Fibroblast of pulmonary artery (primary cell): ENCODE results near the gene MEFV.

Source experiments
- DNase-seq: peaks from one replicate; pipeline ENCODE4 v3.0.0-alpha.2; 2010; ENCODE audit warnings: low read depth
- H3K4me3 ChIP-seq: replicated peaks from 2 replicates; pipeline ENCODE4 v1.5.1; 2011; ENCODE audit warnings: low read depth, mild to moderate bottlenecking, control low read depth, low read length, moderate library complexity
- TF ChIP-seq, protein P1 (sequence below): IDR thresholded peaks from 2 replicates; pipeline ENCODE4 v1.5.1; 2011; ENCODE audit warnings: mild to moderate bottlenecking, control low read depth, low read length, inconsistent platforms; ENCODE audit errors: missing control alignments

MEFV gene

DNA sequence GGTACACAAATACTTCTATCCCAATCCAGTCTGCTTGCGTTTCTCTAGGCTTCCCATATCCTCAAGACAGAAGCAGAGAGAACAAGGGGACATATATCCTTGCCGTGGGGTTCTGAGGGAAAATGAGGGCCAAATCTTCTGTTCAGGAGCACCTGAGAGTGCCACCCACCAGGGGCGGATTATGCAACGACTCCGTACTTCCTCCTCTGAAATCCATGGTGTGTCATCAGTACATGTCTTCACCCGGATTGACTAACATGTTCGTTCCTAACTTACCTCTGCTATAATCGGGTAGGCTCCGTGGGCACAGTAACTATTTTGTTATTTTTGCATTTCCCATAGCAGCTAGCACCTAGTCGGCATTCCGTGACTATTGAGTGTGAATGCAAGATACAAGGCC, 13.7 kb downstream of the MEFV start:
- DNase-seq, result no peak
- TF ChIP-seq, protein P1, sequence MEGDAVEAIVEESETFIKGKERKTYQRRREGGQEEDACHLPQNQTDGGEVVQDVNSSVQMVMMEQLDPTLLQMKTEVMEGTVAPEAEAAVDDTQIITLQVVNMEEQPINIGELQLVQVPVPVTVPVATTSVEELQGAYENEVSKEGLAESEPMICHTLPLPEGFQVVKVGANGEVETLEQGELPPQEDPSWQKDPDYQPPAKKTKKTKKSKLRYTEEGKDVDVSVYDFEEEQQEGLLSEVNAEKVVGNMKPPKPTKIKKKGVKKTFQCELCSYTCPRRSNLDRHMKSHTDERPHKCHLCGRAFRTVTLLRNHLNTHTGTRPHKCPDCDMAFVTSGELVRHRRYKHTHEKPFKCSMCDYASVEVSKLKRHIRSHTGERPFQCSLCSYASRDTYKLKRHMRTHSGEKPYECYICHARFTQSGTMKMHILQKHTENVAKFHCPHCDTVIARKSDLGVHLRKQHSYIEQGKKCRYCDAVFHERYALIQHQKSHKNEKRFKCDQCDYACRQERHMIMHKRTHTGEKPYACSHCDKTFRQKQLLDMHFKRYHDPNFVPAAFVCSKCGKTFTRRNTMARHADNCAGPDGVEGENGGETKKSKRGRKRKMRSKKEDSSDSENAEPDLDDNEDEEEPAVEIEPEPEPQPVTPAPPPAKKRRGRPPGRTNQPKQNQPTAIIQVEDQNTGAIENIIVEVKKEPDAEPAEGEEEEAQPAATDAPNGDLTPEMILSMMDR, result no peak
- no peak overlapping the region for H3K4me3 ChIP-seq

DNA sequence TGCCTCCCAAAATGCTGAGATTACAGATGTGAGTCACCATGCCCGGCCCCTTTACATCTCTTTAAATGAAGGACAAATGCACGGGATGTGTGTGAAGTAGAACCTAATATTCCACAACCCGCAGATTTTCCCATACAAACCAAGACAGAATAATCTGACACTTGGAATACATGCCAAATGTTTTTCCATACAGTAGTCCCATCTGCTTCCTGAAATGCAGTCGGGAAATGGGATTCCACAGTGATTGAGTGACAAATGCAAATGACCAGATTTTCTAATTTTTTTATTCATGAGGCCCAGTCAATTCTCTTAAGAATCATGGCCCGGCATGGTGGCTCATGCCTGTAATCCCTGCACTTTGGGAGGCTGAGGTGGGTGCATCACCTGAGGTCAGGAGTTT, 14.7 kb downstream of the MEFV start:
- no peak overlapping the region for H3K4me3 ChIP-seq
- TF ChIP-seq, protein P1, result no peak
- no peak for DNase-seq

DNA sequence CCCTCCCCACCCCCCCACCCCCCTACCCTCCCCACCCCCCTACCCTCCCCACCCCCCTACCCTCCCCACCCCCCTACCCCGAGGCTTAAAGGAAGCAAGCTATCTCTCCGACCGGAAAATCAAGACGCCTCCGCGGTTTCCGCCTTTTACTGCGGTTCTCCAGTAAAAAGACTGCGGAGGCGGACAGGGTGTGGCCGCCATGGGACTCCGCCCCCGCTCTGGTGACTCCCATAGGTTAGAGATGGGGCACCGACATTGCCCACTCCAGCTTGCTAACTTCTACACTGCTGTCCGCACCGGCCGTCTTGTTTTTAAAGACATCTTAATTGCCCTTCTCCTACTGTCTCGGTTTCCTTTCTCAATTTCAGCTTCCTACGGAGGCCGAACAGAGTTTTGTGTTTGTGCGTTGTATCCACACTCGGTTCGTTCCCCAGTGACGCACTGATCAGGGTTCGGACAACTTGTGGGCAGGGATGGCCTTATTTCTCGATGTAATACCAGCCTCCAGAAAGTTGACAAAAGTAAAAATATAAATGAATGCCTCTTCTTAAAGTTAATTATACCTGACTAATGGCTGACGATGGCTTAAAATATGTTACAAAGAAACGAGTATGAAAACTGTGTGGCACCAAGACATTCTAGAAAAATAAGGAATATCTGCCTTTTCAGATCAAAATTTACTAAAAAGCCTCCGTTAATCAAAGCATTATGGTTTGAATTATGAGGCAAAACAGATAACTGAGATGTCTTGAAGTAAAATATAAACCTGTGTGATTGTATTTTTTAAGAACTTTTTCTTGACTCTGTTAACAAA, 20.4 kb downstream of the MEFV start:
- H3K4me3 ChIP-seq, result no peak overlapping the region
- no peak for DNase-seq
- TF ChIP-seq, protein P1, result no peak

DNA sequence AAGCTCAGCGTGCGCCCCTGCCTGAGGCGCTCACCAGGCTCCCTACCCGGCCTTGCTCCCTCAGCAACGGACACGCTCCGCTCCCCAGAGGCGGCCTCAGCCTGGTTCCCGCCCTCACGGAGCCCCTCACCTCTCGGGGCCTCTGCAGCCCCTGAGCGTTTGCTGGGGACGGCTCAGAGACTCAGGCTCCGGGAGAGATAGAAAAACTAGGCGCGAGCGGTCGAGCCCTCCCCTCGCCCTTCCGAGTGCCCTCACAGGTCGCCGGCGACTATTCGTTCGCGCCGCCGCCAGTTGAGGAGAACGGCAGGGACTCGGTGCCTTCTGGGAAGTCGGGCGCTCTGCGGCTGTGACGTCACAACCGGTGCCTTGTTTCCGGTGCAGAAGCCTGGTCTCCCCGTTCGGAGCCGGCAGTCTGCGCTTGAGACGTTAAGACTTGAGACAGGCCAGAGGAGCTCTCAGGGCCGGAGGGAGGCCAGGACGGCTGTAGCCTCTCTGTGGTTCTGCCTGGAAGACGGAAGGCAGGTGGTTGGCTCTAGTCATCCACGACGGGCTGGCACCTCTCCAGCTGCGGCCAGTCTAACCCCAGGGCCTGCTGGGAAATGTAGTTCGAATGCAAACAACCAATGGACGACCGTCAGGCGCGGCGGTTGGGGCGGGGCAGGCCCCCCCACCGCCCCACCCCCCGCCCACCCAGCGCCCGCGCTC, 21.4 kb downstream of the MEFV start, which contains the start of gene ZNF200:
ZNF200 (minus strand) TSS at position 302 of the 705 bp plus-strand sequence. CDS start 1,403 bp downstream, outside the sequence.
- peak; percentile 97 for DNase-seq
- TF ChIP-seq, protein P1, result no peak
- H3K4me3 ChIP-seq, result peak within 1 kb of the TSS; percentile 90

DNA sequence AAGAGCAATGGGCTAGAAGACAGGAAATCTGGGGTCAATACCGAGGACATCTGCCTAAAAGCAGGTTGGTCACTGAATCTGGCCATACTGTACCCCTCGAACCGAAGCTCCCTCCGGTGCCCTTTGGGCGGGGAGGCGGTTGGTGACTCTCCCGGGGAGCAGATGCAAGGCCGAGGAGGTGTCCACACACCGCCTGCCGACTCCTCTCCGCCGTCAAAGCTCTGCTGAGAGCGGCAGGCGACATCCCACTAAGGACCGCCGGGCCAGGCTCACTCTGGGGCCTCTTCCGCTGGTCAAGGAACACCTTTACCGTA, 21.9 kb downstream of the MEFV start:
- peak overlapping the region; percentile 90 for H3K4me3 ChIP-seq
- TF ChIP-seq, protein P1, result no peak
- DNase-seq, result no peak

DNA sequence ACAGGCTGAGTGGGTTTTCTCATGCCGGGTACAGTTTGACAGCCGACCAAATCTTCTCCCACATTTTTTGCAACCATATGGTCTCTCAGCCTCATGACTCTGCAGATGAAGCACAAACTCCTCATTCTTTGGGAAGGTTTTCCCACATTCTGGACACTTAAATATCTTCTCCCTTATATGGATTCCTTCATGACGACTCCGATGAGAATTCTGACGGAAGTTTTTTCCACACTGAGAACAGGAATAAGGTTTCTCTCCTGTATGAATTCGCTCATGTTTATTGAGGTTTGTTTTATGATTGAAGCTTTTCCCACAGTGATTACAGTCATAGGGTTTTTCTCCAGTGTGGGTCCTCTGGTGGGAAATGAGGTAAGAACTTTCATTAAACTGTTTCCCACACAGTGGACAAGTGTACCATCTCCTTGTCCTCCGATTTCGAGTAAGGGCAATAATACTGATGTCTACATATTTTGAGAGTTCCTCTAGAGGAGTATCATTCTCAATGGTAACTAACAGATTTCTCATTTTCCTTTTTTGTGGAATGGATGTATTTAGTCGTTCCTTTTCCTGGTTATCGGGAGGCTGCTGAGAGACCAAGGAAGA, 32.4 kb downstream of the MEFV start:
- no peak overlapping the region for H3K4me3 ChIP-seq
- TF ChIP-seq, protein P1, result no peak
- DNase-seq, result peak; percentile 14
